Glutamatergic neuron (in vitro differentiated cells): Measurements from ENCODE around the gene LRWD1. TPM values are rescaled to one million over a fixed set of nuclear protein-coding genes. Genes with fewer than 3 reads are reported as not detected.
A peak's percentile ranks its signal among the peaks of the same experiment; 100 is the strongest.
"Not testable (repeated sequence)": the region's sequence is repeated elsewhere in the genome, so short reads cannot be mapped to it uniquely, and the experiment has no call there.

Experiments
- DNase-seq: peaks from one replicate; pipeline ENCODE4 v3.0.0; 2022
- H3K27ac Mint-ChIP-seq: one replicate; pipeline ENCODE4 v1.8.0; 2020; ENCODE audit warnings: mild to moderate bottlenecking, mixed read lengths, inconsistent platforms; ENCODE audit not compliant: unreplicated experiment
- H3K27me3 Mint-ChIP-seq: one replicate; pipeline ENCODE4 v1.8.0; 2020; ENCODE audit warnings: mild to moderate bottlenecking, moderate library complexity, mixed read lengths, inconsistent platforms; ENCODE audit not compliant: unreplicated experiment
- H3K36me3 Mint-ChIP-seq: one replicate; pipeline ENCODE4 v1.8.0; 2020; ENCODE audit warnings: mild to moderate bottlenecking, mixed read lengths, inconsistent platforms; ENCODE audit not compliant: unreplicated experiment
- H3K4me1 Mint-ChIP-seq: one replicate; pipeline ENCODE4 v1.8.0; 2020; ENCODE audit warnings: mild to moderate bottlenecking, low read depth, mixed read lengths, inconsistent platforms; ENCODE audit not compliant: unreplicated experiment
- H3K4me3 Mint-ChIP-seq: one replicate; pipeline ENCODE4 v1.8.0; 2020; ENCODE audit warnings: mild to moderate bottlenecking, mixed read lengths, inconsistent platforms; ENCODE audit not compliant: unreplicated experiment
- H3K9me3 Mint-ChIP-seq: one replicate; pipeline ENCODE4 v1.8.0; 2020; ENCODE audit warnings: mild to moderate bottlenecking, moderate library complexity, mixed read lengths, inconsistent platforms; ENCODE audit not compliant: unreplicated experiment
- CTCF ChIP-seq: fragments of 200-600 bp; sonication (generic); IDR thresholded peaks from one replicate; pipeline ENCODE4 v1.5.0; 2021; ENCODE audit not compliant: partially characterized antibody, unreplicated experiment
- total RNA-seq: library from RNA; stranded (reverse); fragmentation: NEBNext Ultra II Directional; extraction: Animal tissue kit (Norgen Biotek cat#: 25700); gene quantifications from one replicate; pipeline ENCODE4 v1.2.1, GENCODE V29; 2021; ENCODE audit not compliant: unreplicated experiment

Gene LRWD1
- total RNA-seq, 1 donor from 2014 or later, result 37.0 TPM

GRCh38 chr7:102478314-102479208 lies 13.8 kb downstream of the LRWD1 start, which contains the start of gene POLR2J:
Gene POLR2J (minus strand): TSS chr7:102478922. CDS start chr7:102478860, 62 bp downstream.
- H3K4me1 Mint-ChIP-seq, H3K9me3 Mint-ChIP-seq, H3K27me3 Mint-ChIP-seq, H3K27ac Mint-ChIP-seq, H3K36me3 Mint-ChIP-seq: not testable (repeated sequence)
- peak; percentile 86 for DNase-seq
- peak; percentile 37 for TF ChIP-seq CTCF
- H3K4me3 Mint-ChIP-seq, result peak within 1 kb of the TSS; percentile 75

GRCh38 chr7:102479209-102479584 lies 14.4 kb downstream of the LRWD1 start:
- H3K27ac Mint-ChIP-seq, H3K4me1 Mint-ChIP-seq, H3K36me3 Mint-ChIP-seq, H3K27me3 Mint-ChIP-seq, DNase-seq, H3K4me3 Mint-ChIP-seq, H3K9me3 Mint-ChIP-seq: not testable (repeated sequence)

GRCh38 chr7:102479982-102480637 lies 15.3 kb downstream of the LRWD1 start:
- not testable (repeated sequence) for H3K9me3 Mint-ChIP-seq, H3K4me3 Mint-ChIP-seq, H3K27ac Mint-ChIP-seq, H3K27me3 Mint-ChIP-seq, H3K4me1 Mint-ChIP-seq, H3K36me3 Mint-ChIP-seq
- peak; percentile 83 for DNase-seq
- TF ChIP-seq CTCF, result peak; percentile 47

GRCh38 chr7:102481962-102482361 lies 17.2 kb downstream of the LRWD1 start:
- not testable (repeated sequence) for H3K36me3 Mint-ChIP-seq, H3K27ac Mint-ChIP-seq, H3K27me3 Mint-ChIP-seq, H3K4me3 Mint-ChIP-seq, DNase-seq, H3K4me1 Mint-ChIP-seq, H3K9me3 Mint-ChIP-seq

- H3K27me3 Mint-ChIP-seq, H3K27ac Mint-ChIP-seq, H3K9me3 Mint-ChIP-seq, H3K4me1 Mint-ChIP-seq, H3K36me3 Mint-ChIP-seq, H3K4me3 Mint-ChIP-seq, DNase-seq: not testable (repeated sequence)
Measured at GRCh38 chr7:102484317-102484716, 19.5 kb downstream of the LRWD1 start.

GRCh38 chr7:102490529-102491075 lies 25.8 kb downstream of the LRWD1 start:
- not testable (repeated sequence) for H3K9me3 Mint-ChIP-seq, H3K4me3 Mint-ChIP-seq, H3K27ac Mint-ChIP-seq, H3K36me3 Mint-ChIP-seq, H3K4me1 Mint-ChIP-seq, H3K27me3 Mint-ChIP-seq
- peak; percentile 14 for DNase-seq

- not testable (repeated sequence) for DNase-seq, H3K27me3 Mint-ChIP-seq, H3K4me3 Mint-ChIP-seq, H3K36me3 Mint-ChIP-seq, H3K27ac Mint-ChIP-seq, H3K4me1 Mint-ChIP-seq, H3K9me3 Mint-ChIP-seq
Measured at GRCh38 chr7:102493220-102493935, 28.6 kb downstream of the LRWD1 start.

GRCh38 chr7:102494026-102494425 lies 29.2 kb downstream of the LRWD1 start:
- H3K36me3 Mint-ChIP-seq, H3K4me1 Mint-ChIP-seq, H3K4me3 Mint-ChIP-seq, H3K9me3 Mint-ChIP-seq, H3K27ac Mint-ChIP-seq, H3K27me3 Mint-ChIP-seq: not testable (repeated sequence)
- DNase-seq, result peak; percentile 8

GRCh38 chr7:102494473-102495149 lies 29.8 kb downstream of the LRWD1 start:
- not testable (repeated sequence) for H3K27me3 Mint-ChIP-seq, H3K9me3 Mint-ChIP-seq, H3K27ac Mint-ChIP-seq, H3K4me3 Mint-ChIP-seq, H3K36me3 Mint-ChIP-seq, H3K4me1 Mint-ChIP-seq, DNase-seq
